GM18526 (cell line): ENCODE measurements around the gene TPRN.

Source experiments
- POLR2A ChIP-seq: IDR thresholded peaks from 3 replicates; pipeline ENCODE4 v1.6.1; 2011; ENCODE audit not compliant: insufficient read length; ENCODE audit errors: extremely low read depth

The TPRN gene

GRCh38 chr9:137147091-137147792, 53.3 kb downstream of the TPRN start:
- no peak for TF ChIP-seq POLR2A

GRCh38 chr9:137146527-137146918, 54.0 kb downstream of the TPRN start:
- TF ChIP-seq POLR2A = no peak

- no peak for TF ChIP-seq POLR2A
These were observed 54.6 kb downstream of the TPRN start for GRCh38 chr9:137145731-137146526.

- TF ChIP-seq POLR2A = no peak
These were observed 57.1 kb downstream of the TPRN start for GRCh38 chr9:137143459-137143858.

GRCh38 chr9:137141976-137142936, 58.3 kb downstream of the TPRN start:
- TF ChIP-seq POLR2A = no peak
